Endothelial cell of umbilical vein (primary cell): ENCODE results near the gene RANBP17. TPM values are rescaled to one million over a fixed set of nuclear protein-coding genes. Genes with fewer than 3 reads are reported as not detected.

Experiments
- BruUV-seq: library from RNA; stranded (reverse); fragments of 400-500 nt; replicated peaks from 2 replicates; lab custom pipeline; 2021; lab: Mats Ljungman, UMichigan
- CTCF ChIA-PET: fragments of 300-600, 350-600 bp; sonication (Branson Sonifier 250); formaldehyde crosslinking; loops from one replicate; lab custom pipeline; 2021; ENCODE audit warnings: antibody characterized with exemption, inconsistent platforms; lab: Charles Lee
- POLR2A ChIA-PET: fragments of 300-600, 350-600 bp; sonication (Branson Sonifier 250); formaldehyde crosslinking; loops from one replicate; lab custom pipeline; 2021; ENCODE audit warnings: antibody characterized with exemption, inconsistent platforms; lab: Charles Lee
- DNase-seq: peaks from one replicate; pipeline ENCODE4 v3.0.0-alpha.2; 2011; ENCODE audit warnings: low read depth, low spot score
- FAIRE-seq: peaks from 2 replicates; lab custom pipeline; 2011; peaks lifted over from hg19 to GRCh38; lab: Jason Lieb, UNC
- H2AFZ ChIP-seq: 2 replicates; pipeline ENCODE4 v1.6.0; 2012; ENCODE audit warnings: low read depth, low read length, control low read depth, inconsistent platforms
- H3K27ac ChIP-seq: 2 replicates; pipeline ENCODE4 v1.5.1; 2011; ENCODE audit warnings: low read depth, mild to moderate bottlenecking, control low read depth, low read length, moderate library complexity; ENCODE audit not compliant: insufficient read depth
- H3K27me3 ChIP-seq, 2 experiments: 2 replicates each; pipeline versions ENCODE4 v1.6.0 to v1.6.1; 2011; ENCODE audit warnings: low read length in 2 of 2, mixed read lengths in 1 of 2; ENCODE audit not compliant: control insufficient read depth in 2 of 2, insufficient read depth in 2 of 2
- H3K36me3 ChIP-seq, 2 experiments: 2 replicates in 1 of 2; 3 replicates in 1 of 2; pipeline ENCODE4 v1.5.1; 2011; ENCODE audit warnings: low read length in 2 of 2, mild to moderate bottlenecking in 1 of 2, moderate library complexity in 1 of 2; ENCODE audit not compliant: control insufficient read depth in 2 of 2, insufficient read depth in 2 of 2; ENCODE audit errors: extremely low read depth in 1 of 2
- H3K4me1 ChIP-seq: 3 replicates; pipeline ENCODE4 v1.5.1; 2011; ENCODE audit warnings: mild to moderate bottlenecking, low read length; ENCODE audit not compliant: control insufficient read depth, insufficient read depth; ENCODE audit errors: extremely low read depth
- H3K4me2 ChIP-seq: 2 replicates; pipeline ENCODE4 v1.6.1; 2011; ENCODE audit warnings: low read length, control low read depth, mixed read lengths; ENCODE audit not compliant: insufficient read depth
- H3K4me3 ChIP-seq, 3 experiments: fragments of 200-600 bp in 1 of 3; sonication (generic), shearing (Covaris generic) in 1 of 3; replicated peaks in 1 of 3; 2 replicates each; pipeline ENCODE4 v1.5.1; 2011 to 2016; ENCODE audit warnings: control low read depth in 3 of 3, low read length in 3 of 3, mild to moderate bottlenecking in 2 of 3, inconsistent platforms in 1 of 3, low read depth in 1 of 3, moderate library complexity in 1 of 3; ENCODE audit not compliant: insufficient read depth in 1 of 3
- H3K79me2 ChIP-seq: 2 replicates; pipeline ENCODE4 v1.6.0; 2012; ENCODE audit warnings: low read length, inconsistent platforms; ENCODE audit not compliant: control insufficient read depth, insufficient read depth
- H3K9ac ChIP-seq: replicated peaks from 2 replicates; pipeline ENCODE3; 2011; ENCODE audit warnings: low read length, control low read depth; ENCODE audit not compliant: insufficient read depth; ENCODE audit errors: extremely low read depth
- H3K9me1 ChIP-seq: replicated peaks from 3 replicates; pipeline ENCODE4 v1.6.0; 2011; ENCODE audit warnings: mild to moderate bottlenecking, low read length; ENCODE audit not compliant: control insufficient read depth, insufficient read depth; ENCODE audit errors: extremely low read depth
- H3K9me3 ChIP-seq: replicated peaks from 2 replicates; pipeline ENCODE4 v1.5.1; 2012; ENCODE audit warnings: low read length, inconsistent platforms; ENCODE audit not compliant: control insufficient read depth, insufficient read depth
- H4K20me1 ChIP-seq: replicated peaks from 2 replicates; pipeline ENCODE3; 2011; ENCODE audit warnings: mild to moderate bottlenecking, low read length; ENCODE audit not compliant: control insufficient read depth, insufficient read depth; ENCODE audit errors: extremely low read depth
- EZH2 ChIP-seq: IDR thresholded peaks from 2 replicates; pipeline ENCODE4 v1.6.1; 2012; ENCODE audit warnings: borderline replicate concordance, low read depth, mild to moderate bottlenecking, moderate library complexity, low read length, inconsistent platforms; ENCODE audit not compliant: severe bottlenecking
- FOS ChIP-seq: IDR thresholded peaks from 2 replicates; pipeline ENCODE4 v1.6.1; 2011; ENCODE audit warnings: mild to moderate bottlenecking, low read length, moderate library complexity, borderline replicate concordance; ENCODE audit not compliant: insufficient read depth
- GATA2 ChIP-seq: IDR thresholded peaks from 2 replicates; pipeline ENCODE4 v1.7.0; 2011; ENCODE audit warnings: low read depth, mild to moderate bottlenecking, moderate library complexity, mixed read lengths, low read length; ENCODE audit not compliant: insufficient read length, insufficient read depth
- JUN ChIP-seq: IDR thresholded peaks from 2 replicates; pipeline ENCODE4 v1.6.1; 2011; ENCODE audit warnings: borderline replicate concordance, low read depth; ENCODE audit not compliant: insufficient read length, insufficient read depth
- MYC ChIP-seq: IDR thresholded peaks from one replicate; pipeline ENCODE4 v1.6.1; 2011; ENCODE audit warnings: mild to moderate bottlenecking, low read depth, low read length
- POLR2A ChIP-seq: IDR thresholded peaks from 2 replicates; pipeline ENCODE4 v1.6.1; 2012; ENCODE audit warnings: low read depth, mild to moderate bottlenecking, control low read depth, low read length
- POLR2AphosphoS5 ChIP-seq: IDR thresholded peaks from 2 replicates; pipeline ENCODE4 v1.6.1; 2012; ENCODE audit warnings: low read depth, mild to moderate bottlenecking, control low read depth, low read length, moderate library complexity; ENCODE audit not compliant: insufficient read depth
- dilution Hi-C: fragments of 300-500 bp; cut with MboI; formaldehyde crosslinking; loops from one replicate; pipeline ENCODE4 v1.15.0; 2019; ENCODE audit warnings: low sequenced_read_pairs; ENCODE audit not compliant: extremely low pct_ligation_motif_present
- intact Hi-C: fragments of 100-400 bp; cut with micrococcal nuclease; formaldehyde crosslinking; loops from one replicate; pipeline ENCODE4 v1.10.0; 2022
- polyA plus RNA-seq, 4 experiments: library from polyadenylated mRNA; depleted of rRNA in 3 of 4; stranded (reverse) in 3 of 4; unstranded in 1 of 4; fragments of >200 nt; gene quantifications; 2 replicates each; pipeline versions ENCODE4 v1.2.1 to v1.2.3, GENCODE V29; 2011 to 2012; ENCODE audit warnings: missing spikeins in 1 of 4
- total RNA-seq: library from RNA; stranded (reverse); gene quantifications from 2 replicates; pipeline ENCODE4 v1.2.3, GENCODE V29; 2021
- TF ChIP-seq, protein P1 (sequence below): IDR thresholded peaks from 2 replicates; pipeline ENCODE4 v1.6.1; 2011; ENCODE audit not compliant: insufficient read depth, insufficient read length
- TF ChIP-seq, protein P2 (sequence below), 2 donors: IDR thresholded peaks; 1 replicate in 1 of 2; 2 replicates in 1 of 2; pipeline ENCODE4 v1.5.1; 2011; ENCODE audit warnings: low read length in 2 of 2, mild to moderate bottlenecking in 2 of 2, moderate library complexity in 2 of 2, control low read depth in 1 of 2, inconsistent platforms in 1 of 2, low read depth in 1 of 2; ENCODE audit not compliant: insufficient read depth in 1 of 2; ENCODE audit errors: extremely low read depth in 1 of 2

Gene RANBP17
- total and polyA plus RNA-seq, 2 donors (not counting 3 experiments of a cell fraction or from before 2014, with no cell fraction given) = 5.6 to 13.6 TPM

DNA sequence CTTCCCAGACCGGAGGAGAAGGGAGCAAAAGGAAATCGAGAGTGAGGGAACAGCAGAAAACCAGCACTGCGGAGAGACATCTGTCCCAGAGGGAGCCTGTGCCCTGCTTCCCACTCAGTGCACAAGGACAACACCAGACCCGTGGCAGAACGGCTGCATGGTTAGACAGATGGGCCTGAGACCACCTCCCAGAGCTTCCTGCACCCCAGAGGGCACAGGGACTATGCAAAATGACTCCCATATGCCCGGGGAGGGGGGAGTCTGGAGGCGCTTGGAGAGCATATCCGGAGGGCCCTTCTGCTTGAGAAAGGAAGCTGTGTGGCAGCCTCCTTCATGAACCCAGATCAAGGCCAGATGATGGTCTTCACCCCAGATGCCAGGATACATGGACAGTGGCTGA lies 473.8 kb downstream of the RANBP17 start:
- no peak overlapping the region for H3K27ac ChIP-seq

More for the DNA sequence above, 473.8 kb downstream of the RANBP17 start:
- TF ChIP-seq, protein P1, sequence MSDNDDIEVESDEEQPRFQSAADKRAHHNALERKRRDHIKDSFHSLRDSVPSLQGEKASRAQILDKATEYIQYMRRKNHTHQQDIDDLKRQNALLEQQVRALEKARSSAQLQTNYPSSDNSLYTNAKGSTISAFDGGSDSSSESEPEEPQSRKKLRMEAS = no peak
- TF ChIP-seq POLR2A (no peak), GATA2 (no peak), JUN (no peak), FOS (no peak), MYC (no peak), EZH2 (no peak), POLR2AphosphoS5 (no peak)
- TF ChIP-seq, protein P2, sequence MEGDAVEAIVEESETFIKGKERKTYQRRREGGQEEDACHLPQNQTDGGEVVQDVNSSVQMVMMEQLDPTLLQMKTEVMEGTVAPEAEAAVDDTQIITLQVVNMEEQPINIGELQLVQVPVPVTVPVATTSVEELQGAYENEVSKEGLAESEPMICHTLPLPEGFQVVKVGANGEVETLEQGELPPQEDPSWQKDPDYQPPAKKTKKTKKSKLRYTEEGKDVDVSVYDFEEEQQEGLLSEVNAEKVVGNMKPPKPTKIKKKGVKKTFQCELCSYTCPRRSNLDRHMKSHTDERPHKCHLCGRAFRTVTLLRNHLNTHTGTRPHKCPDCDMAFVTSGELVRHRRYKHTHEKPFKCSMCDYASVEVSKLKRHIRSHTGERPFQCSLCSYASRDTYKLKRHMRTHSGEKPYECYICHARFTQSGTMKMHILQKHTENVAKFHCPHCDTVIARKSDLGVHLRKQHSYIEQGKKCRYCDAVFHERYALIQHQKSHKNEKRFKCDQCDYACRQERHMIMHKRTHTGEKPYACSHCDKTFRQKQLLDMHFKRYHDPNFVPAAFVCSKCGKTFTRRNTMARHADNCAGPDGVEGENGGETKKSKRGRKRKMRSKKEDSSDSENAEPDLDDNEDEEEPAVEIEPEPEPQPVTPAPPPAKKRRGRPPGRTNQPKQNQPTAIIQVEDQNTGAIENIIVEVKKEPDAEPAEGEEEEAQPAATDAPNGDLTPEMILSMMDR (IDR thresholded peaks at IDR 0.05; ENCODE audit: extremely low read depth in 1 of 2, insufficient read depth in 1 of 2, low read depth in 1 of 2, low read length in 2 of 2) = no peak
- no peak overlapping the region for H3K4me2 ChIP-seq
- no peaks in the 10 kb centered on the region for H3K36me3 ChIP-seq
- CTCF ChIA-PET = interaction anchor here (1.1 to 12.0 kb wide), 7 partner anchors 8 to 591 kb away, joined by 3 to 301 read pairs (median 6); no protein-coding TSS in a partner anchor
- DNase-seq (no peak), FAIRE-seq (no peak)
- no peaks in the 10 kb centered on the region for H3K9me1 ChIP-seq
- no peak overlapping the region for H3K9ac ChIP-seq
- POLR2A ChIA-PET = no interaction called here
- BruUV-seq = no TSS peak
- H3K4me1 ChIP-seq = peaks cover 7% of the 10 kb centered on the region
- no peak overlapping the region for H2AFZ ChIP-seq
- H3K9me3 ChIP-seq = no peaks in the 10 kb centered on the region
- no peaks in the 10 kb centered on the region for H4K20me1 ChIP-seq
- intact Hi-C loops = no loop called here
- peaks cover 8 to 11% of the 10 kb centered on the region in 2 experiments for H3K27me3 ChIP-seq
- H3K4me3 ChIP-seq = no peak overlapping the region
- no peaks in the 10 kb centered on the region for H3K79me2 ChIP-seq
- dilution Hi-C loops = no loop called here
